K562 (cell line): Measurements from ENCODE around the gene TEDC1. TPM values are rescaled to one million over a fixed set of nuclear protein-coding genes. Genes with fewer than 3 reads are reported as not detected.

Experiments used
- ARNT ChIP-seq, 2 experiments: fragments of 450-650 bp; IDR thresholded peaks; 2 replicates each; pipeline ENCODE4 v1.6.1; 2016; ENCODE audit warnings: mild to moderate bottlenecking in 1 of 2
- ATF7 ChIP-seq: fragments of 450-650 bp; IDR thresholded peaks from 2 replicates; pipeline ENCODE4 v1.7.1; 2014; ENCODE audit warnings: mild to moderate bottlenecking, moderate library complexity
- BCL6 ChIP-seq: fragments of 250-450 bp; sonication (Bioruptor Pico); IDR thresholded peaks from 2 replicates; pipeline ENCODE4 v1.4.0; 2020
- BHLHE40 ChIP-seq: IDR thresholded peaks from 2 replicates; pipeline ENCODE4 v1.6.1; 2011; ENCODE audit warnings: low read length, improper control_type of control experiment
- CGGBP1 ChIP-seq: fragments of 250-450 bp; sonication (Bioruptor Pico); IDR thresholded peaks from 2 replicates; pipeline ENCODE4 v1.9.0; 2021; ENCODE audit warnings: mild to moderate bottlenecking
- CXXC5 ChIP-seq: fragments of 250-450 bp; sonication (Bioruptor Pico); IDR thresholded peaks from 2 replicates; pipeline ENCODE4 v1.8.0; 2022; ENCODE audit warnings: inconsistent platforms, mild to moderate bottlenecking, moderate library complexity
- MLX ChIP-seq, 2 experiments: fragments of 450-650 bp in 1 of 2; sonication (generic) in 1 of 2; formaldehyde crosslinking; conservative IDR thresholded peaks; 2 replicates each; pipeline versions ENCODE4 v1.4.0 to v1.8.1; 2020 to 2022; ENCODE audit warnings: mild to moderate bottlenecking in 1 of 2, missing genetic modification reagents in 1 of 2
- NUFIP1 ChIP-seq: fragments of 450-650 bp; IDR thresholded peaks from 2 replicates; pipeline ENCODE4 v1.6.1; 2018; ENCODE audit not compliant: partially characterized antibody
- RBM39 ChIP-seq: fragments of 200-400 bp; formaldehyde crosslinking; optimal IDR thresholded peaks from 2 replicates; pipeline ENCODE3; 2018; ENCODE audit warnings: low read depth, low read length
- TOE1 ChIP-seq, 2 experiments: fragments of 450-650 bp in 1 of 2; sonication (generic) in 1 of 2; formaldehyde crosslinking in 1 of 2; IDR thresholded peaks; 2 replicates each; pipeline versions ENCODE4 v1.7.1 to v1.8.0; 2016 to 2022; ENCODE audit warnings: borderline replicate concordance in 2 of 2, mild to moderate bottlenecking in 2 of 2, antibody characterized with exemption in 1 of 2, inconsistent platforms in 1 of 2, low read depth in 1 of 2, missing genetic modification reagents in 1 of 2, moderate library complexity in 1 of 2
- YY1 ChIP-seq, 3 experiments: IDR thresholded peaks; 2 replicates each; pipeline ENCODE4 v1.6.1; 2011; ENCODE audit warnings: low read length in 2 of 3, mild to moderate bottlenecking in 2 of 3, moderate library complexity in 2 of 3, borderline replicate concordance in 1 of 3, control low read depth in 1 of 3, low read depth in 1 of 3; ENCODE audit not compliant: insufficient read depth in 3 of 3, insufficient replicate concordance in 2 of 3, control insufficient read depth in 1 of 3, insufficient read length in 1 of 3; ENCODE audit errors: extremely low read depth in 1 of 3
- ZBTB26 ChIP-seq: fragments of 450-650 bp; formaldehyde crosslinking; IDR thresholded peaks from 2 replicates; pipeline ENCODE4 v1.4.0; 2022; ENCODE audit warnings: missing genetic modification characterization
- ZNF121 ChIP-seq: sonication (generic); formaldehyde crosslinking; conservative IDR thresholded peaks from 2 replicates; pipeline ENCODE4 v1.8.0; 2022; ENCODE audit warnings: missing genetic modification reagents
- ZNF384 ChIP-seq: IDR thresholded peaks from 2 replicates; pipeline ENCODE4 v1.6.1; 2012; ENCODE audit warnings: low read depth, low read length, improper control_type of control experiment
- polyA plus RNA-seq, 8 experiments: library from polyadenylated mRNA; depleted of rRNA in 4 of 8; stranded (reverse) in 5 of 8; unstranded in 3 of 8; fragments of >200 nt; fragmentation: Nextera tagmentation in 2 of 8; fragmentation: Illumina TruSeq in 1 of 8; extraction: Ambion mirVana in 2 of 8; extraction: Trizol in 1 of 8; gene quantifications; 2 replicates each; pipeline versions ENCODE4 v1.2.1 to v1.2.3, GENCODE V29; 2011 to 2014; ENCODE audit warnings: inconsistent platforms in 1 of 8, missing spikeins in 1 of 8
- total RNA-seq, 7 experiments: library from RNA; depleted of rRNA in 6 of 7; stranded (reverse); fragments of >200 nt in 6 of 7; fragmentation: Illumina TruSeq in 2 of 7; extraction: Trizol in 2 of 7; gene quantifications; 2 replicates each; pipeline versions ENCODE4 v1.2.1 to v1.2.3, GENCODE V29; 2011 to 2021; ENCODE audit warnings: low replicate concordance in 1 of 7
- TF ChIP-seq, protein P1 (sequence below), 2 experiments: fragments of 450-650 bp in 1 of 2; sonication (generic) in 1 of 2; formaldehyde crosslinking in 1 of 2; IDR thresholded peaks; 2 replicates each; pipeline versions ENCODE4 v1.7.1 to v1.9.0; 2016 to 2022; ENCODE audit warnings: inconsistent platforms in 1 of 2, mild to moderate bottlenecking in 1 of 2, missing genetic modification reagents in 1 of 2

TEDC1 gene
- total and polyA plus RNA-seq, 9 of the 15 experiments (the other 6 are each of a cell fraction or from before 2014, with no cell fraction given): 0.21 to 28.3 (median 5.9) TPM

DNA sequence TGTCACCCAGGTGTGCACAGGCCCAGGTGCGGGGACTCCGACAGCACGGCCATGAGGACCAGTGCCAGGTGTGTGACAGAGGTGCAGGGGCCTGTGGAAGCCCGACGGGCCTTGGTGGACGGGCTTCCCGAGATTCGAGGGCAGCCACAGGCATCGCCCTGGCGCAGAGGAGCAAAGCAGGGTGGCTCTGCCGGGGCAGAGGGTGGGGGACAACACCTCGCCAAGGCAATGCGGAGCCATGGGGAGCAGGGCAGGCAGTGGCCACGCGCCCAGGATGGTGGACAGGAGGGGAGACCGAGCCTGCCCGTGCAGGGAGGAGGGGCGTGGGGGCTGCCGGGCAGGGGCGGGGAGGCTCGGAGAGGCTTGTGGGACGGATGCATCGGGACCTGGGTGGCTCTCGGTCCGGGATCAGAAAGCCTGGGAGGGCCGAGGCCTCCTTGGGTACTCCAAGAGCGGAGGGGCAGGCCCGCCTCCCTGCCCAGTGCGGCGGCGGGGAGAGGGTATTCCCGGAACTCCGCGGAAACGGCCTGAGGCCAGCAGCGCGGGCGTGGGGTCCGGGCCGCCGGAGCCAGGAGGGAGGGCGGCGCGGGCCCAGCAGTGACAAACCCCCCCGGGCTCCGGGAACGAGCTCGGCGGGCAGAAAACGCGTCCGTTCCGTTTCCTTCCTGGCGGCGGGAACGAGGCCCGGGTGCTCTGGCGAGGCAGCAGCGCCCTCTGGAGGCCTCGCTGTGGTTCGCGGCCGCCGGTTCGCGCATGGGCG lies 37.0 kb downstream of the TEDC1 start (continued):
- TF ChIP-seq, protein P1, sequence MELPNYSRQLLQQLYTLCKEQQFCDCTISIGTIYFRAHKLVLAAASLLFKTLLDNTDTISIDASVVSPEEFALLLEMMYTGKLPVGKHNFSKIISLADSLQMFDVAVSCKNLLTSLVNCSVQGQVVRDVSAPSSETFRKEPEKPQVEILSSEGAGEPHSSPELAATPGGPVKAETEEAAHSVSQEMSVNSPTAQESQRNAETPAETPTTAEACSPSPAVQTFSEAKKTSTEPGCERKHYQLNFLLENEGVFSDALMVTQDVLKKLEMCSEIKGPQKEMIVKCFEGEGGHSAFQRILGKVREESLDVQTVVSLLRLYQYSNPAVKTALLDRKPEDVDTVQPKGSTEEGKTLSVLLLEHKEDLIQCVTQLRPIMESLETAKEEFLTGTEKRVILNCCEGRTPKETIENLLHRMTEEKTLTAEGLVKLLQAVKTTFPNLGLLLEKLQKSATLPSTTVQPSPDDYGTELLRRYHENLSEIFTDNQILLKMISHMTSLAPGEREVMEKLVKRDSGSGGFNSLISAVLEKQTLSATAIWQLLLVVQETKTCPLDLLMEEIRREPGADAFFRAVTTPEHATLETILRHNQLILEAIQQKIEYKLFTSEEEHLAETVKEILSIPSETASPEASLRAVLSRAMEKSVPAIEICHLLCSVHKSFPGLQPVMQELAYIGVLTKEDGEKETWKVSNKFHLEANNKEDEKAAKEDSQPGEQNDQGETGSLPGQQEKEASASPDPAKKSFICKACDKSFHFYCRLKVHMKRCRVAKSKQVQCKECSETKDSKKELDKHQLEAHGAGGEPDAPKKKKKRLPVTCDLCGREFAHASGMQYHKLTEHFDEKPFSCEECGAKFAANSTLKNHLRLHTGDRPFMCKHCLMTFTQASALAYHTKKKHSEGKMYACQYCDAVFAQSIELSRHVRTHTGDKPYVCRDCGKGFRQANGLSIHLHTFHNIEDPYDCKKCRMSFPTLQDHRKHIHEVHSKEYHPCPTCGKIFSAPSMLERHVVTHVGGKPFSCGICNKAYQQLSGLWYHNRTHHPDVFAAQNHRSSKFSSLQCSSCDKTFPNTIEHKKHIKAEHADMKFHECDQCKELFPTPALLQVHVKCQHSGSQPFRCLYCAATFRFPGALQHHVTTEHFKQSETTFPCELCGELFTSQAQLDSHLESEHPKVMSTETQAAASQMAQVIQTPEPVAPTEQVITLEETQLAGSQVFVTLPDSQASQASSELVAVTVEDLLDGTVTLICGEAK (IDR thresholded peaks at IDR 0.05): peak; percentile 69
- TF ChIP-seq, protein P1 (CRISPR knock-in tag; IDR thresholded peaks at IDR 0.05): no peak
- TF ChIP-seq MLX (CRISPR knock-in tag; conservative IDR thresholded peaks at IDR 0.05): no peak
- TF ChIP-seq ZNF121 (CRISPR knock-in tag): no peak
- TF ChIP-seq ZBTB26 (CRISPR knock-in tag): no peak
- TF ChIP-seq ATF7: no peak
- no peak for TF ChIP-seq YY1 (IDR thresholded peaks at IDR 0.05; ENCODE audit: borderline replicate concordance in 1 of 3, control insufficient read depth in 1 of 3, extremely low read depth in 1 of 3, insufficient read depth in 3 of 3, insufficient read length in 1 of 3, insufficient replicate concordance in 2 of 3, low read depth in 1 of 3, low read length in 2 of 3)
- TF ChIP-seq BCL6: no peak
- no peak for TF ChIP-seq RBM39
- no peak for TF ChIP-seq NUFIP1
- TF ChIP-seq CGGBP1 (CRISPR knock-in tag): no peak
- peak; percentile 76 for TF ChIP-seq CXXC5
- no peak for TF ChIP-seq BHLHE40
- no peak for TF ChIP-seq ZNF384
- no peak for TF ChIP-seq ARNT (IDR thresholded peaks at IDR 0.05)
- no peak for TF ChIP-seq TOE1 (IDR thresholded peaks at IDR 0.05; ENCODE audit: borderline replicate concordance)
- no peak for TF ChIP-seq TOE1 (CRISPR knock-in tag; IDR thresholded peaks at IDR 0.05; ENCODE audit: borderline replicate concordance, low read depth)
